ENCODE results near the gene NEK10. TPM values are rescaled to one million over a fixed set of nuclear protein-coding genes. Genes with fewer than 3 reads are reported as not detected.

The NEK10 gene
- total and polyA plus RNA-seq, 2 donors from 2014 or later: 1.0 to 4.1 TPM

DNA sequence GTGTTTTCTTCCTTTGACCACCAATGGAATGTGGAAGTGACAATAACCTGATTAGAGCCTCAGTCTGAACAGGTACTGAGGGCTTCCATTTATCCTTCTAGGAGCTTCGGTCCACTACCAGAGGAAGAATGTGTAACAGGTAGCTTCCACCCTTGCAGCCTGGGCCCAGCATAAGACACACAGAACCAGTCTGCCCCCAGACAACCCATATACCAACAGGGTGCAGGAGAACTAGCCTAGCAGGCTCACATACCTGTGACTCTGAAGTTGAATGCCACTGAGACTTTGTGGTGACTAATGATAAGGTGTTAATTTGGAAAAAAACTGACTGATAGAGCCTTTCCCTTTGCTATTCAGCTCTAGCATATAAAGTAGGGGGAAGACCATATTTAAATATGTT lies 166.2 kb downstream of the NEK10 start:
- FAIRE-seq: no peak
- intact Hi-C loops (cut with DNase I): no loop called here
- no peaks in the 10 kb centered on the region for H3K9me3 ChIP-seq (ENCODE audit: control insufficient read depth in 2 of 3, insufficient read depth in 1 of 3, low read length in 3 of 3)

DNA sequence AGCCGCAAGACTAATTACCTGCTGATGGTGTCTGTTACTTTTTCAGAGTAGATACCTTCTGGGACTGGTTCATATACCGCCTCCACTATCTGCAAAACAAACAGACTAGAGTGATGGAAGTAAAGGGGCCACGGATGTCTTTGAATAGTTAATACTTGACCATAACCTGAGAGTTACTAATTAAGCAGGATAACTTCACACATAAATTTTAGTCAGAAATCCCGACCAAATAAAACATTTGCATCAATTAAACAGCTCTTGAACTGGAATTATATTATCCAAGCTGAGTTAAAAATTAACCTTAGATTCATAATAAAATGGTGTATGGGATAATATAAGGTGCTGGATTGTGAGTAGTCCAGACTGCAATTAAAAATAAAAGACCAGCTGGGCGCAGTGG lies 167.7 kb downstream of the NEK10 start:
- no peaks in the 10 kb centered on the region for H3K36me3 ChIP-seq (ENCODE audit: control insufficient read depth in 2 of 3, insufficient read depth in 3 of 3, low read length in 3 of 3)
- no peak overlapping the region for H3K4me3 ChIP-seq (ENCODE audit: low read length in 3 of 3)
- H3K9ac ChIP-seq (ENCODE audit: low read length in 3 of 3): no peak overlapping the region
- H3K27ac ChIP-seq (ENCODE audit: low read depth in 2 of 2, low read length in 2 of 2): no peak overlapping the region
- no peak for FAIRE-seq
- H3K27me3 ChIP-seq (ENCODE audit: control insufficient read depth, insufficient read depth, low read length): no peaks in the 10 kb centered on the region
- H3K9me3 ChIP-seq (ENCODE audit: control insufficient read depth in 2 of 3, insufficient read depth in 1 of 3, low read length in 3 of 3): no peaks in the 10 kb centered on the region
- no peaks in the 10 kb centered on the region for H3K4me1 ChIP-seq (ENCODE audit: control insufficient read depth in 2 of 3, insufficient read depth in 2 of 3, low read depth in 1 of 3, low read length in 3 of 3)
- DNase-seq: peak in 2 of 5 donors; percentile 29 to 37
- intact Hi-C loops (cut with DNase I): no loop called here
- TF ChIP-seq, protein P1, sequence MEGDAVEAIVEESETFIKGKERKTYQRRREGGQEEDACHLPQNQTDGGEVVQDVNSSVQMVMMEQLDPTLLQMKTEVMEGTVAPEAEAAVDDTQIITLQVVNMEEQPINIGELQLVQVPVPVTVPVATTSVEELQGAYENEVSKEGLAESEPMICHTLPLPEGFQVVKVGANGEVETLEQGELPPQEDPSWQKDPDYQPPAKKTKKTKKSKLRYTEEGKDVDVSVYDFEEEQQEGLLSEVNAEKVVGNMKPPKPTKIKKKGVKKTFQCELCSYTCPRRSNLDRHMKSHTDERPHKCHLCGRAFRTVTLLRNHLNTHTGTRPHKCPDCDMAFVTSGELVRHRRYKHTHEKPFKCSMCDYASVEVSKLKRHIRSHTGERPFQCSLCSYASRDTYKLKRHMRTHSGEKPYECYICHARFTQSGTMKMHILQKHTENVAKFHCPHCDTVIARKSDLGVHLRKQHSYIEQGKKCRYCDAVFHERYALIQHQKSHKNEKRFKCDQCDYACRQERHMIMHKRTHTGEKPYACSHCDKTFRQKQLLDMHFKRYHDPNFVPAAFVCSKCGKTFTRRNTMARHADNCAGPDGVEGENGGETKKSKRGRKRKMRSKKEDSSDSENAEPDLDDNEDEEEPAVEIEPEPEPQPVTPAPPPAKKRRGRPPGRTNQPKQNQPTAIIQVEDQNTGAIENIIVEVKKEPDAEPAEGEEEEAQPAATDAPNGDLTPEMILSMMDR (IDR thresholded peaks at IDR 0.05; ENCODE audit: borderline replicate concordance, extremely low read depth, insufficient read depth): no peak

More for the DNA sequence above, 166.2 kb downstream of the NEK10 start:
- TF ChIP-seq, protein P1 (IDR thresholded peaks at IDR 0.05; ENCODE audit: borderline replicate concordance, extremely low read depth, insufficient read depth): no peak
- Histone ChIP-seq H3K27ac (ENCODE audit: low read depth in 2 of 2, low read length in 2 of 2) (no peak overlapping the region), H3K27me3 (ENCODE audit: control insufficient read depth, insufficient read depth, low read length) (no peaks in the 10 kb centered on the region), H3K9ac (ENCODE audit: low read length in 3 of 3) (no peak overlapping the region), H3K4me3 (ENCODE audit: low read length in 3 of 3) (no peak overlapping the region), H3K36me3 (ENCODE audit: control insufficient read depth in 2 of 3, insufficient read depth in 3 of 3, low read length in 3 of 3) (no peaks in the 10 kb centered on the region), H3K4me1 (ENCODE audit: control insufficient read depth in 2 of 3, insufficient read depth in 2 of 3, low read depth in 1 of 3, low read length in 3 of 3) (no peaks in the 10 kb centered on the region)
- DNase-seq: no peak

DNA sequence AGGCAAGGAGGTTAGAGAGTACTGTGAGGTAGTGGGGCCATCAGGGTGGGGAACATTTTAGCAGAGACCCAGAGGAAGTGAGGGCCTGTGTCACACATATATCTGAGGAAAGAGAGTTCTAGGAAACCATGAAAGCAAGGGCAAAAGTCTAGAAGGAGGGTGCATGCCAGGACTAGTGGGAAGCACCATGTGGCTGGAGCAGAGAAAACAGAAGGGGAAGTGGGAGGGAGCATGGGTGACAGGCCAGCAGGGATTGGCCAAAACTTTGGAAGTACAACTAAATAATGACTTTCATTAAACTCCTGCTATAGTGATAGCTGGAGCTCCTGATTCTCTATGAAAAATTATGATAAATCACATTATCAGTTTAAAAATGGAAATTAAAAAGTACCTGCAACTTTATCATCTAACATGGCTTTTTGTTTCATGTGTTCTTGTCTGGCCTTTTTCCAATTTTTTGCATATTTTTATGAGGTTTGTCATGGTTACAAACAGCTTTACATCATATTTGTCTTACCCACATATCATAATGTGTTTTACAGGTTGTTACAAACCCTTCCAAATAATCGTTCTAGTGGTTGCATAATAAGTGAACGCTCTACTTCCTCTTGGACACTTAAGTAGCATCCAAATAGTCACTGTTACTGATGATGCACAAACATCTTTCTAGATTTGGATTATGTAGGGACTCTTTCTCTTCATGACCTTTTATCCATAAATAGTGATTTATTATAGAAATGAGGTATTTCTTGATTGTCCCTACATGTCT lies 168.3 kb downstream of the NEK10 start:
- peak in 1 of 5 donors; percentile 21 for DNase-seq
- no peak overlapping the region for H3K27ac ChIP-seq (ENCODE audit: low read depth in 2 of 2, low read length in 2 of 2)
- intact Hi-C loops (cut with DNase I): no loop called here
- no peaks in the 10 kb centered on the region for H3K27me3 ChIP-seq (ENCODE audit: control insufficient read depth, insufficient read depth, low read length)
- no peaks in the 10 kb centered on the region for H3K4me1 ChIP-seq (ENCODE audit: control insufficient read depth in 2 of 3, insufficient read depth in 2 of 3, low read depth in 1 of 3, low read length in 3 of 3)
- no peak overlapping the region for H3K4me3 ChIP-seq (ENCODE audit: low read length in 3 of 3)
- TF ChIP-seq, protein P1 (IDR thresholded peaks at IDR 0.05; ENCODE audit: borderline replicate concordance, extremely low read depth, insufficient read depth): no peak
- no peaks in the 10 kb centered on the region for H3K9me3 ChIP-seq (ENCODE audit: control insufficient read depth in 2 of 3, insufficient read depth in 1 of 3, low read length in 3 of 3)
- FAIRE-seq: no peak
- H3K9ac ChIP-seq (ENCODE audit: low read length in 3 of 3): no peak overlapping the region
- no peaks in the 10 kb centered on the region for H3K36me3 ChIP-seq (ENCODE audit: control insufficient read depth in 2 of 3, insufficient read depth in 3 of 3, low read length in 3 of 3)
